ENCODE results near the gene KCNT1.

Gene KCNT1

DNA sequence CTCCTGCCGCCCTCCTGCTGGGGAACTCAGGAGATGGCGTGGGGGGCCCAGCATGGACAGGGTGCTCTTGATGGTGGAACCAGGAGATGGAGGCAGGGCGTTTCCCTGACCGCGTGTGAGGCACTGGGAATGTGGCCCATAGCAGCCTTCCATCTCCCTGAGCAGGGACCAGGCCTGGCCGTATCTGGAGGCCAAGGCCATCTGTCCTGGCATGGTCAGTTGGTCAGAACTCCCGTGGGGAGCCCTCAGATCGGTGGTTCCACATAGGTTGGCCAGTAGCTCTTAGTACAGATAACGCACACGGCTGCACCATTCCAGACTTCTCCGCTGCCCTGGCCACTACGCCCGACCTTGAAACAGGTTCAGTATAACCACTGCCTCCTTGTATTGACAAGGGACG lies 77.6 kb downstream of the KCNT1 start:
- TF ChIP-seq SIN3A (IDR thresholded peaks at IDR 0.05; ENCODE audit: borderline replicate concordance, insufficient read depth, low read length) = no peak
- no peak for TF ChIP-seq TAF1 (IDR thresholded peaks at IDR 0.05; ENCODE audit: borderline replicate concordance, insufficient read depth, low read length)
- TF ChIP-seq FOXP2 (optimal IDR thresholded peaks at IDR 0.05; ENCODE audit: borderline replicate concordance, extremely low read depth, extremely low read length, insufficient read depth) = no peak
- TF ChIP-seq, protein P1, sequence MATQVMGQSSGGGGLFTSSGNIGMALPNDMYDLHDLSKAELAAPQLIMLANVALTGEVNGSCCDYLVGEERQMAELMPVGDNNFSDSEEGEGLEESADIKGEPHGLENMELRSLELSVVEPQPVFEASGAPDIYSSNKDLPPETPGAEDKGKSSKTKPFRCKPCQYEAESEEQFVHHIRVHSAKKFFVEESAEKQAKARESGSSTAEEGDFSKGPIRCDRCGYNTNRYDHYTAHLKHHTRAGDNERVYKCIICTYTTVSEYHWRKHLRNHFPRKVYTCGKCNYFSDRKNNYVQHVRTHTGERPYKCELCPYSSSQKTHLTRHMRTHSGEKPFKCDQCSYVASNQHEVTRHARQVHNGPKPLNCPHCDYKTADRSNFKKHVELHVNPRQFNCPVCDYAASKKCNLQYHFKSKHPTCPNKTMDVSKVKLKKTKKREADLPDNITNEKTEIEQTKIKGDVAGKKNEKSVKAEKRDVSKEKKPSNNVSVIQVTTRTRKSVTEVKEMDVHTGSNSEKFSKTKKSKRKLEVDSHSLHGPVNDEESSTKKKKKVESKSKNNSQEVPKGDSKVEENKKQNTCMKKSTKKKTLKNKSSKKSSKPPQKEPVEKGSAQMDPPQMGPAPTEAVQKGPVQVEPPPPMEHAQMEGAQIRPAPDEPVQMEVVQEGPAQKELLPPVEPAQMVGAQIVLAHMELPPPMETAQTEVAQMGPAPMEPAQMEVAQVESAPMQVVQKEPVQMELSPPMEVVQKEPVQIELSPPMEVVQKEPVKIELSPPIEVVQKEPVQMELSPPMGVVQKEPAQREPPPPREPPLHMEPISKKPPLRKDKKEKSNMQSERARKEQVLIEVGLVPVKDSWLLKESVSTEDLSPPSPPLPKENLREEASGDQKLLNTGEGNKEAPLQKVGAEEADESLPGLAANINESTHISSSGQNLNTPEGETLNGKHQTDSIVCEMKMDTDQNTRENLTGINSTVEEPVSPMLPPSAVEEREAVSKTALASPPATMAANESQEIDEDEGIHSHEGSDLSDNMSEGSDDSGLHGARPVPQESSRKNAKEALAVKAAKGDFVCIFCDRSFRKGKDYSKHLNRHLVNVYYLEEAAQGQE (IDR thresholded peaks at IDR 0.05; ENCODE audit: insufficient read depth in 1 of 2, low read depth in 2 of 2, low read length in 2 of 2) = no peak
- TF ChIP-seq POLR2AphosphoS5 (IDR thresholded peaks at IDR 0.05; ENCODE audit: low read depth, low read length) = no peak

DNA sequence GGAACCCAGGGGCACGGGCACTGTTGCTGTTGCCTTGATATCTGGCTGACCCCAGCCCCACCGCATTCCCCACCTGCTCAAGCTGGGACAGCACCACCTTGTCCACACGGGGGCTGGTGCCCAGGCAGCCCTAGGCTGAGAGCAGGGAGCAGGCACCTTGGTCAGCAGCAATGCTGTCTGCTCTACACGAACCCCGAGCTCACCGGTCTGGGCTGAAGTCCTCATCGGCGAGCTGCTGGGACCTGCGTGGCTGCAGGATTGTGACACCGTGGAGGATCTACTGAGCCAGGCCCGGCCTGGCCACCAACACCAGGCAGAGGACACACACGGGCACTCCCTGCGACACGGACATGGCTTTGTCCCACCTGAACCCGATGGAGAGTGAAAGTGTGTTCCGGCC lies 78.1 kb downstream of the KCNT1 start:
- TF ChIP-seq FOXP2 (optimal IDR thresholded peaks at IDR 0.05; ENCODE audit: borderline replicate concordance, extremely low read depth, extremely low read length, insufficient read depth) = no peak
- TF ChIP-seq TAF1 (IDR thresholded peaks at IDR 0.05; ENCODE audit: borderline replicate concordance, insufficient read depth, low read length) = no peak

DNA sequence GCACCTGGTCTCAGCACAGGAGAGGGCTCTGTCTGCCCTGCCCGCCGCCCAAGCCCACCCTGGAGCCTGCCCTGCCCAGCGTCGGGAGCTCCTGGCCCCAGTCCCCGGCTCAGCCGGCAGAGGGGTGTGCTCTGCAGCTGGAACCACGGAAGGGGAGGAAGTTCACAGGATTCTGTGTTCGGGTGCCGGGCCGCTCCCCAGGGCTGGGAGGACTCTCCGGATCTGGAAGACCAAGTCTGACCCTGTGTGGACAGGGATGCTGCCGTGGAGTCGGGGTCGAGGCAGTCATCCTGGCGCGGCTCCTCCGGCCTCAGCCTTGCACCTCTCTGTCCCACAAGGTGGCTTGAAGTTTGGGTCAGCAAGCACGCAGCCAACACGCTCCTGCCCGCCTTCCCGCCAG lies 78.6 kb downstream of the KCNT1 start:
- TF ChIP-seq POLR2AphosphoS5 (IDR thresholded peaks at IDR 0.05; ENCODE audit: low read depth, low read length) = no peak
- no peak for TF ChIP-seq FOXP2 (optimal IDR thresholded peaks at IDR 0.05; ENCODE audit: borderline replicate concordance, extremely low read depth, extremely low read length, insufficient read depth)
- TF ChIP-seq TAF1 (IDR thresholded peaks at IDR 0.05; ENCODE audit: borderline replicate concordance, insufficient read depth, low read length) = no peak
- TF ChIP-seq, protein P1 (IDR thresholded peaks at IDR 0.05; ENCODE audit: insufficient read depth in 1 of 2, low read depth in 2 of 2, low read length in 2 of 2) = no peak
- no peak for TF ChIP-seq SIN3A (IDR thresholded peaks at IDR 0.05; ENCODE audit: borderline replicate concordance, insufficient read depth, low read length)

DNA sequence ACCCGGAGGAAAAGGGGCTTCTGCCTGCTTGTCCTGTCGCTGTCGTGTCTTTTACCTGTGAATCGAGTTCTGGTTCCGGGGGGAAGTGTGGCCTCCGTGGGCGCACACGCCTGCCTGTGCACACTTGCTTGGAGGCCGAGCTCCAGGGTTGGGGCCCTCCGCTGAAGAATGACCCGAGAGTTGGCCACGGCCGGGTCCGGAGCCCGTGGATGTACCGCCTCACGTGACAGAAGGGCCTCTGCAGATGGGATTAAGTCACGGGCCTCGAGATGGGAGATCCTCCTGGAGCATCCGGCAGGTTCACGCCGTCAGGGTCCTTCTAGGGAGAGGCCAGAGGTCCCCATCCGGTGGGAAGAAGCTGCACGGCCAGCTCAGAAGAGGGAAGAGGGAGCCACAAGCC lies 81.0 kb downstream of the KCNT1 start:
- TF ChIP-seq, protein P1 (IDR thresholded peaks at IDR 0.05; ENCODE audit: insufficient read depth in 1 of 2, low read depth in 2 of 2, low read length in 2 of 2) = no peak
- no peak for TF ChIP-seq SIN3A (IDR thresholded peaks at IDR 0.05; ENCODE audit: borderline replicate concordance, insufficient read depth, low read length)
- TF ChIP-seq FOXP2 (optimal IDR thresholded peaks at IDR 0.05; ENCODE audit: borderline replicate concordance, extremely low read depth, extremely low read length, insufficient read depth) = no peak
- no peak for TF ChIP-seq POLR2AphosphoS5 (IDR thresholded peaks at IDR 0.05; ENCODE audit: low read depth, low read length)
- TF ChIP-seq TAF1 (IDR thresholded peaks at IDR 0.05; ENCODE audit: borderline replicate concordance, insufficient read depth, low read length) = no peak

DNA sequence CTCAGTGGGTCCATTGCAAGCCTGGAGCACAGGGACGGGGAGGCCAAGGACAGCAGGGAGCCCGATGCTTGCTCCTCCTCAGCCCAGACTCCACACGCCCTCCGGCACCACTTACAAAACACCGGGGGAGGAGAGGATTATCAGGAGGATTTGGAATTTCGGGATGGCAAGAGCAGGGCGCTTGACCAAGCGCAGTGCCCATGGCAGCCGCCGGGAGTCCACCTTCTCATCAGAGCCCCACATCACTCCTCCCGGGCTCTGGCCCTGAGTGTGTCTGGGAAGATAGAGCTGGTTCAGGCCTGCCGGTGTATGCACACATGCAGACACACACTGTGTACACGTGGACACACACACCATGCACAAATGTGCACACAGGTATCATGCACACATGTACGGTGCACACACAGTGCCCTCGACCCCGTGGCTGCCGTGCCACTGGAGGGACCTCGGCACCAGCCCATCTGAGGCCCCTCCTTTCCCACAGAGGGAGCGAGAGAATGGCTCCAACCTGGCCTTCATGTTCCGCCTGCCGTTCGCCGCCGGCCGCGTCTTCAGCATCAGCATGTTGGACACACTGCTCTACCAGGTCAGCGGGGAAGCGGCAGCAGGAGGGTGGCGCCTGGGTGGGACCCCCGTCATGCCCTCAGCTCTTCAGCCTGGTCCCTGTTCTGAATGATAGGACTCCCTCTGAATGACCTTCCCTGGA lies 81.7 kb downstream of the KCNT1 start:
- TF ChIP-seq TAF1 (IDR thresholded peaks at IDR 0.05; ENCODE audit: borderline replicate concordance, insufficient read depth, low read length) = no peak
- no peak for TF ChIP-seq SIN3A (IDR thresholded peaks at IDR 0.05; ENCODE audit: borderline replicate concordance, insufficient read depth, low read length)
- TF ChIP-seq, protein P1 (IDR thresholded peaks at IDR 0.05; ENCODE audit: insufficient read depth in 1 of 2, low read depth in 2 of 2, low read length in 2 of 2) = no peak

Data from PFSK-1 (cell line).